ENCODE results near the gene EXOG.

The EXOG gene

DNA sequence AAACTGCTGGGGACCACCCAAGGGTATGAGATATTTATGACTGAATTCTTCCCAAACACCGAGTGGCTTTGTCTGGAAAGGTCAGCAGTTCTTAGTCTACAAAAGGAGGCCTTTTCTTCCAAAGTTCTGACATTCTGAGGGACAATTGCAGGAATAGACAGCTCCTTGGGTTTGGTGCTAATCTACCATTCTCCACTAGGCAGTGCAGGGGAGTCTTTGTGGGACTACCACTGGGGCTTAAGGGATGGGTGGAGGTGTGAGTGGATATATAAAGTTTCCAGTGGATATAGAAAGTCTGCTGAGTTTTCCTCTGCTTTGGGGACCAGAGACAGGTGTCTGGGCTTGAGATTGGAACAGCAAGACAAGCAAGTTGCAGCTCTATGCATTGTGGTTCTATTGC lies 62.7 kb downstream of the EXOG start (continued):
- TF ChIP-seq OSR1 (CRISPR knock-in tag; IDR thresholded peaks at IDR 0.05) (no peak), TOX (CRISPR knock-in tag; IDR thresholded peaks at IDR 0.05; ENCODE audit: borderline replicate concordance) (no peak), ZNF70 (CRISPR knock-in tag; IDR thresholded peaks at IDR 0.05) (no peak), RARB (CRISPR knock-in tag; IDR thresholded peaks at IDR 0.05) (no peak), TCF4 (CRISPR knock-in tag; IDR thresholded peaks at IDR 0.05; ENCODE audit: borderline replicate concordance) (no peak), ZFP30 (CRISPR knock-in tag; IDR thresholded peaks at IDR 0.05) (no peak), ARNTL (CRISPR knock-in tag; IDR thresholded peaks at IDR 0.05; ENCODE audit: borderline replicate concordance, low read depth) (no peak)

DNA sequence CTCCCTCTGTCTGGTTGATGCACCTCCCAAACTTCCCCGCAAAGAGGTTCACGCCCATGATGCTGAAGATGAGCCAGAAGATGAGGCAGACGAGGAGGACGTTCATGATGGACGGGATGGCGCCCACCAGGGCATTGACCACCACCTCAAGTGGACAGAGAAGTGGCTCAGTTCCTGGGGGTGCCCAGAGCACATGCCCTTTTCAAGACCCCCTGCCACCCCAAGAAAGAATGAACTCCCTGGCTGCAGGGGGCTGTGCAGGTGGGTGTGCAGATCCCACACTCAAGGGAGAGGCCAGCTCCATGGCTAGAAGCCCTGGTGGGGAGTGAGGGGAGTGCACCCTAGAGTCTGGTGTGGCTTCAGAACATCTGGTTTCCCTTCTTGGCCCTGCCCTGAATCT lies 64.1 kb downstream of the EXOG start:
- no peak for ATAC-seq
- TF ChIP-seq ZNF565 (CRISPR knock-in tag; conservative IDR thresholded peaks at IDR 0.05; ENCODE audit: low read depth) (no peak), SNAI2 (CRISPR knock-in tag; IDR thresholded peaks at IDR 0.05) (no peak), ZC3H10 (CRISPR knock-in tag; IDR thresholded peaks at IDR 0.05) (no peak), GLIS3 (CRISPR knock-in tag; IDR thresholded peaks at IDR 0.05) (no peak), CSDC2 (CRISPR knock-in tag; IDR thresholded peaks at IDR 0.05) (no peak), ZNF8 (CRISPR knock-in tag; IDR thresholded peaks at IDR 0.05) (no peak), TCF4 (CRISPR knock-in tag; IDR thresholded peaks at IDR 0.05; ENCODE audit: borderline replicate concordance) (no peak)
- TF ChIP-seq, protein P1, sequence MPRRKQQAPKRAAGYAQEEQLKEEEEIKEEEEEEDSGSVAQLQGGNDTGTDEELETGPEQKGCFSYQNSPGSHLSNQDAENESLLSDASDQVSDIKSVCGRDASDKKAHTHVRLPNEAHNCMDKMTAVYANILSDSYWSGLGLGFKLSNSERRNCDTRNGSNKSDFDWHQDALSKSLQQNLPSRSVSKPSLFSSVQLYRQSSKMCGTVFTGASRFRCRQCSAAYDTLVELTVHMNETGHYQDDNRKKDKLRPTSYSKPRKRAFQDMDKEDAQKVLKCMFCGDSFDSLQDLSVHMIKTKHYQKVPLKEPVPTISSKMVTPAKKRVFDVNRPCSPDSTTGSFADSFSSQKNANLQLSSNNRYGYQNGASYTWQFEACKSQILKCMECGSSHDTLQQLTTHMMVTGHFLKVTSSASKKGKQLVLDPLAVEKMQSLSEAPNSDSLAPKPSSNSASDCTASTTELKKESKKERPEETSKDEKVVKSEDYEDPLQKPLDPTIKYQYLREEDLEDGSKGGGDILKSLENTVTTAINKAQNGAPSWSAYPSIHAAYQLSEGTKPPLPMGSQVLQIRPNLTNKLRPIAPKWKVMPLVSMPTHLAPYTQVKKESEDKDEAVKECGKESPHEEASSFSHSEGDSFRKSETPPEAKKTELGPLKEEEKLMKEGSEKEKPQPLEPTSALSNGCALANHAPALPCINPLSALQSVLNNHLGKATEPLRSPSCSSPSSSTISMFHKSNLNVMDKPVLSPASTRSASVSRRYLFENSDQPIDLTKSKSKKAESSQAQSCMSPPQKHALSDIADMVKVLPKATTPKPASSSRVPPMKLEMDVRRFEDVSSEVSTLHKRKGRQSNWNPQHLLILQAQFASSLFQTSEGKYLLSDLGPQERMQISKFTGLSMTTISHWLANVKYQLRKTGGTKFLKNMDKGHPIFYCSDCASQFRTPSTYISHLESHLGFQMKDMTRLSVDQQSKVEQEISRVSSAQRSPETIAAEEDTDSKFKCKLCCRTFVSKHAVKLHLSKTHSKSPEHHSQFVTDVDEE (CRISPR knock-in tag; IDR thresholded peaks at IDR 0.05): no peak

DNA sequence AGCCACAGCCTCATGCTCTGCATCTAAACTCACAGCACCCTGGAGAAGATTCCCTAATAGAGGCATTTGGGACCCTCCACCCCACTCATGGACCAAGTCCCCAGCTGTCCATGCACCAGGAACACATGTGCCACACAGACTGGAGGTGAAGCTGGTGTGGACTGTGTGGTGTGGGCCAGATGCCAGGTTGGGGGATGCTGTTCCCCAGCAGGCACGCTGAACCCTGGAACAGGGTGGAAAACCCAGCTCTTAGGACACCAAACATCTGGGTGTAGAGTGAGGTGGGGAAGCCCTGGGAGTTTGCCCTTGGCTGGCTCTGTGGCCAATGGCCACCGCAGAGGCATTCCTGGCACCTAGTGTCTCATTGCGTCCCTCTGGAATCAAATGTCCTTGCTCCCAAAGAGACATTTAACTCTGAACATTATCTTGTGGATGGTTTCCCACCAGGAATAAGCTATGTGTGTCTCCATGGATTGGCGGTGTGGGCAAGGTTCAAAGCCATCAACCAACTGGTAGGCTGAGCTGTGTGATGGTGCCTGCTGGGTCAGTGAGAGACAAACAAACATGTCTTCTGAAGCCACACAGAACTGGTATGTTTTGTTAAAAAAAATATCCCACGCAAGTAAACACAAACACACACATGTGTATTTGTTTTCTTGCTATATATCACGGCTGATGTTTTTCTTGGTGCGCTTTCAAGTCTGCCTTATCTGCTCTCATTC lies 65.0 kb downstream of the EXOG start:
- TF ChIP-seq GLIS3 (CRISPR knock-in tag; IDR thresholded peaks at IDR 0.05): no peak
- no peak for TF ChIP-seq RARB (CRISPR knock-in tag; IDR thresholded peaks at IDR 0.05)
- TF ChIP-seq ISL1 (CRISPR knock-in tag; IDR thresholded peaks at IDR 0.05): no peak
- TF ChIP-seq, protein P2, sequence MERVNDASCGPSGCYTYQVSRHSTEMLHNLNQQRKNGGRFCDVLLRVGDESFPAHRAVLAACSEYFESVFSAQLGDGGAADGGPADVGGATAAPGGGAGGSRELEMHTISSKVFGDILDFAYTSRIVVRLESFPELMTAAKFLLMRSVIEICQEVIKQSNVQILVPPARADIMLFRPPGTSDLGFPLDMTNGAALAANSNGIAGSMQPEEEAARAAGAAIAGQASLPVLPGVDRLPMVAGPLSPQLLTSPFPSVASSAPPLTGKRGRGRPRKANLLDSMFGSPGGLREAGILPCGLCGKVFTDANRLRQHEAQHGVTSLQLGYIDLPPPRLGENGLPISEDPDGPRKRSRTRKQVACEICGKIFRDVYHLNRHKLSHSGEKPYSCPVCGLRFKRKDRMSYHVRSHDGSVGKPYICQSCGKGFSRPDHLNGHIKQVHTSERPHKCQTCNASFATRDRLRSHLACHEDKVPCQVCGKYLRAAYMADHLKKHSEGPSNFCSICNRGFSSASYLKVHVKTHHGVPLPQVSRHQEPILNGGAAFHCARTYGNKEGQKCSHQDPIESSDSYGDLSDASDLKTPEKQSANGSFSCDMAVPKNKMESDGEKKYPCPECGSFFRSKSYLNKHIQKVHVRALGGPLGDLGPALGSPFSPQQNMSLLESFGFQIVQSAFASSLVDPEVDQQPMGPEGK (CRISPR knock-in tag; IDR thresholded peaks at IDR 0.05; ENCODE audit: borderline replicate concordance): no peak
- no peak for TF ChIP-seq ZNF70 (CRISPR knock-in tag; IDR thresholded peaks at IDR 0.05)
- TF ChIP-seq TCF4 (CRISPR knock-in tag; IDR thresholded peaks at IDR 0.05; ENCODE audit: borderline replicate concordance): no peak
- TF ChIP-seq, protein P3, sequence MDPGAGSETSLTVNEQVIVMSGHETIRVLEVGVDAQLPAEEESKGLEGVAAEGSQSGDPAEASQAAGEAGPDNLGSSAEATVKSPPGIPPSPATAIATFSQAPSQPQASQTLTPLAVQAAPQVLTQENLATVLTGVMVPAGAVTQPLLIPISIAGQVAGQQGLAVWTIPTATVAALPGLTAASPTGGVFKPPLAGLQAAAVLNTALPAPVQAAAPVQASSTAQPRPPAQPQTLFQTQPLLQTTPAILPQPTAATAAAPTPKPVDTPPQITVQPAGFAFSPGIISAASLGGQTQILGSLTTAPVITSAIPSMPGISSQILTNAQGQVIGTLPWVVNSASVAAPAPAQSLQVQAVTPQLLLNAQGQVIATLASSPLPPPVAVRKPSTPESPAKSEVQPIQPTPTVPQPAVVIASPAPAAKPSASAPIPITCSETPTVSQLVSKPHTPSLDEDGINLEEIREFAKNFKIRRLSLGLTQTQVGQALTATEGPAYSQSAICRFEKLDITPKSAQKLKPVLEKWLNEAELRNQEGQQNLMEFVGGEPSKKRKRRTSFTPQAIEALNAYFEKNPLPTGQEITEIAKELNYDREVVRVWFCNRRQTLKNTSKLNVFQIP (CRISPR knock-in tag; IDR thresholded peaks at IDR 0.05; ENCODE audit: borderline replicate concordance, low read depth): no peak
- TF ChIP-seq CSDC2 (CRISPR knock-in tag; IDR thresholded peaks at IDR 0.05): no peak
- TF ChIP-seq ESRRG (CRISPR knock-in tag; IDR thresholded peaks at IDR 0.05): no peak
- no peak for TF ChIP-seq OSR1 (CRISPR knock-in tag; IDR thresholded peaks at IDR 0.05)
- no peak for TF ChIP-seq ZFP30 (CRISPR knock-in tag; IDR thresholded peaks at IDR 0.05)
- TF ChIP-seq PPARA (CRISPR knock-in tag; IDR thresholded peaks at IDR 0.05; ENCODE audit: borderline replicate concordance): no peak
- TF ChIP-seq ZNF8 (CRISPR knock-in tag; IDR thresholded peaks at IDR 0.05): no peak
- TF ChIP-seq, protein P4, sequence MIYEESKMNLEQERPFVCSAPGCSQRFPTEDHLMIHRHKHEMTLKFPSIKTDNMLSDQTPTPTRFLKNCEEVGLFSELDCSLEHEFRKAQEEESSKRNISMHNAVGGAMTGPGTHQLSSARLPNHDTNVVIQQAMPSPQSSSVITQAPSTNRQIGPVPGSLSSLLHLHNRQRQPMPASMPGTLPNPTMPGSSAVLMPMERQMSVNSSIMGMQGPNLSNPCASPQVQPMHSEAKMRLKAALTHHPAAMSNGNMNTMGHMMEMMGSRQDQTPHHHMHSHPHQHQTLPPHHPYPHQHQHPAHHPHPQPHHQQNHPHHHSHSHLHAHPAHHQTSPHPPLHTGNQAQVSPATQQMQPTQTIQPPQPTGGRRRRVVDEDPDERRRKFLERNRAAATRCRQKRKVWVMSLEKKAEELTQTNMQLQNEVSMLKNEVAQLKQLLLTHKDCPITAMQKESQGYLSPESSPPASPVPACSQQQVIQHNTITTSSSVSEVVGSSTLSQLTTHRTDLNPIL (CRISPR knock-in tag; IDR thresholded peaks at IDR 0.05; ENCODE audit: low read depth): no peak
- ATAC-seq: no peak

All from SK-N-SH treated with all-trans-retinoic acid at 6 μM for 48 hours (cell line).